ENCODE results near the gene PGLYRP4. TPM values are rescaled to one million over a fixed set of nuclear protein-coding genes. Genes with fewer than 3 reads are reported as not detected.

PGLYRP4 gene
- total RNA-seq, 2 experiments from 2014 or later, result not detected

- no peak for DNase-seq (ENCODE audit: low spot score)
- ChIA-PET CTCF (ENCODE audit: unreplicated experiment) (no interaction called here), POLR2A (interaction anchor here (0.6 kb wide), 1 partner anchor 174 kb away, joined by 3 read pairs; no protein-coding TSS in a partner anchor)
- Histone ChIP-seq H3K36me3 (ENCODE audit: insufficient read depth, low read length) (no peaks in the 10 kb centered on the region), H2AFZ (ENCODE audit: low read length) (no peak overlapping the region), H3K9me2 (ENCODE audit: insufficient read depth, low read length) (no peaks in the 10 kb centered on the region), H3K79me2 (ENCODE audit: insufficient read depth, low read depth, low read length) (no peaks in the 10 kb centered on the region), H4K20me1 (ENCODE audit: insufficient read depth, low read length) (no peaks in the 10 kb centered on the region), H3K9me3 (ENCODE audit: low read length) (no peaks in the 10 kb centered on the region), H3K4me1 (ENCODE audit: insufficient read depth, low read length, poor library complexity, severe bottlenecking) (no peaks in the 10 kb centered on the region), H3K4me2 (ENCODE audit: low read length) (no peak overlapping the region), H3K27ac (ENCODE audit: low read depth, low read length, poor library complexity, severe bottlenecking) (no peak overlapping the region), H3K4me3 (ENCODE audit: low read depth, low read length, poor library complexity, severe bottlenecking) (no peak overlapping the region)
- TF ChIP-seq EZH2phosphoT487 (IDR thresholded peaks at IDR 0.05; ENCODE audit: borderline replicate concordance, low read depth, low read length), result no peak
- TF ChIP-seq CTCF (conservative IDR thresholded peaks at IDR 0.05; ENCODE audit: low read length), result no peak
- BruUV-seq (replicated peaks), result no TSS peak
- intact Hi-C loops (cut with micrococcal nuclease; ENCODE audit: unreplicated experiment), result no loop called here
Observed at GRCh38 chr1:153342178-153342577, 6.5 kb downstream of the PGLYRP4 start.

GRCh38 chr1:153341431-153341934, 7.2 kb downstream of the PGLYRP4 start:
- ChIA-PET CTCF (ENCODE audit: unreplicated experiment) (no interaction called here), POLR2A (no interaction called here)
- intact Hi-C loops (cut with micrococcal nuclease; ENCODE audit: unreplicated experiment), result no loop called here
- BruUV-seq (replicated peaks), result no TSS peak
- Histone ChIP-seq H3K9me3 (ENCODE audit: low read length) (no peaks in the 10 kb centered on the region), H3K4me3 (ENCODE audit: low read depth, low read length, poor library complexity, severe bottlenecking) (no peak overlapping the region), H3K4me2 (ENCODE audit: low read length) (no peak overlapping the region), H3K4me1 (ENCODE audit: insufficient read depth, low read length, poor library complexity, severe bottlenecking) (no peaks in the 10 kb centered on the region), H3K36me3 (ENCODE audit: insufficient read depth, low read length) (no peaks in the 10 kb centered on the region), H3K9me2 (ENCODE audit: insufficient read depth, low read length) (no peaks in the 10 kb centered on the region), H3K27ac (ENCODE audit: low read depth, low read length, poor library complexity, severe bottlenecking) (no peak overlapping the region), H2AFZ (ENCODE audit: low read length) (no peak overlapping the region), H3K79me2 (ENCODE audit: insufficient read depth, low read depth, low read length) (no peaks in the 10 kb centered on the region), H4K20me1 (ENCODE audit: insufficient read depth, low read length) (no peaks in the 10 kb centered on the region)
- TF ChIP-seq CTCF (conservative IDR thresholded peaks at IDR 0.05; ENCODE audit: low read length), result no peak
- TF ChIP-seq EZH2phosphoT487 (IDR thresholded peaks at IDR 0.05; ENCODE audit: borderline replicate concordance, low read depth, low read length), result no peak
- no peak for DNase-seq (ENCODE audit: low spot score)

- H4K20me1 ChIP-seq (ENCODE audit: insufficient read depth, low read length), result no peaks in the 10 kb centered on the region
- no peak for TF ChIP-seq CTCF (conservative IDR thresholded peaks at IDR 0.05; ENCODE audit: low read length)
- no peak for TF ChIP-seq EZH2phosphoT487 (IDR thresholded peaks at IDR 0.05; ENCODE audit: borderline replicate concordance, low read depth, low read length)
- DNase-seq (ENCODE audit: low spot score), result no peak
- H3K4me1 ChIP-seq (ENCODE audit: insufficient read depth, low read length, poor library complexity, severe bottlenecking), result no peaks in the 10 kb centered on the region
- ChIA-PET CTCF (ENCODE audit: unreplicated experiment) (no interaction called here), POLR2A (no interaction called here)
- H3K79me2 ChIP-seq (ENCODE audit: insufficient read depth, low read depth, low read length), result no peaks in the 10 kb centered on the region
- H3K27ac ChIP-seq (ENCODE audit: low read depth, low read length, poor library complexity, severe bottlenecking), result no peak overlapping the region
- H2AFZ ChIP-seq (ENCODE audit: low read length), result no peak overlapping the region
- H3K9me2 ChIP-seq (ENCODE audit: insufficient read depth, low read length), result no peaks in the 10 kb centered on the region
- intact Hi-C loops (cut with micrococcal nuclease; ENCODE audit: unreplicated experiment), result no loop called here
- no TSS peak for BruUV-seq (replicated peaks)
- no peak overlapping the region for H3K4me2 ChIP-seq (ENCODE audit: low read length)
- no peaks in the 10 kb centered on the region for H3K36me3 ChIP-seq (ENCODE audit: insufficient read depth, low read length)
- H3K4me3 ChIP-seq (ENCODE audit: low read depth, low read length, poor library complexity, severe bottlenecking), result no peak overlapping the region
- H3K9me3 ChIP-seq (ENCODE audit: low read length), result no peaks in the 10 kb centered on the region
Observed at GRCh38 chr1:153340356-153340755, 8.3 kb downstream of the PGLYRP4 start.
